Progenitor cell of endocrine pancreas (in vitro differentiated cells): Measurements from ENCODE around the gene MBNL2. TPM values are rescaled to one million over a fixed set of nuclear protein-coding genes. Genes with fewer than 3 reads are reported as not detected.

ENCODE experiments used
- DNase-seq: peaks from one replicate; pipeline ENCODE4 v3.0.0; 2021; ENCODE audit warnings: low spot score; ENCODE audit not compliant: unreplicated experiment
- H3K27ac Mint-ChIP-seq: 2 replicates; pipeline ENCODE4 v1.8.0; 2021; ENCODE audit warnings: mild to moderate bottlenecking, moderate library complexity, mixed read lengths
- H3K27me3 Mint-ChIP-seq: 2 replicates; pipeline ENCODE4 v1.8.0; 2021; ENCODE audit warnings: mixed read lengths
- H3K36me3 Mint-ChIP-seq: 2 replicates; pipeline ENCODE4 v1.8.0; 2022; ENCODE audit warnings: mixed read lengths; ENCODE audit not compliant: insufficient read depth
- H3K4me1 Mint-ChIP-seq: 2 replicates; pipeline ENCODE4 v1.8.0; 2021; ENCODE audit warnings: low read depth, mixed read lengths
- H3K4me3 Mint-ChIP-seq: 2 replicates; pipeline ENCODE4 v1.8.0; 2021; ENCODE audit warnings: low read depth, mild to moderate bottlenecking, moderate library complexity, mixed read lengths
- H3K9me3 Mint-ChIP-seq: 2 replicates; pipeline ENCODE4 v1.8.0; 2021; ENCODE audit warnings: low read depth, mixed read lengths
- total RNA-seq: library from RNA; stranded (reverse); gene quantifications from 2 replicates; pipeline ENCODE4 v1.2.1, GENCODE V29; 2021
- TF ChIP-seq, protein P1 (sequence below): fragments of 200-600 bp; sonication (generic); IDR thresholded peaks from one replicate; pipeline ENCODE4 v1.5.0; 2021; ENCODE audit warnings: antibody characterized with exemption, mild to moderate bottlenecking; ENCODE audit not compliant: unreplicated experiment

Gene MBNL2
- total RNA-seq, 1 donor from 2014 or later, result 51.3 TPM

DNA sequence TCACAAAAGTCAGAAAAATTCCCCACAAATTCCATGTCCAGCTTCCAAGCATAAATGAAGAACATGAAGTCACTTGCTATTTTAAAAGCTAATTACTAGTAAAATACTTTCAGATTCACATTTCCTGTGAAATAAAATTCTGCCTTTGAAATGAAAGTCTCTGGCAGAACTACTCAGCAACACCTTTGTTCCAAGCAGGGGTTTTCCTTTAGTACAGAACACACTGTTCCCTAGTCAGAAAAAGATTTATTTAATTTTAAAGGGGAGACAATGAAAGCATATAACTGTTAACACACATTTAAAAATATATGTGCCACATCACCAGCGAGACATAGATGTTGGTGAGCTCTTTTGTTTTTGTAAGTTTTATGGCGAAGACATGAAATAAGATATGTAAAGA is 185.4 kb downstream of the MBNL2 start:
- no peaks in the 10 kb centered on the region for H3K27me3 Mint-ChIP-seq
- TF ChIP-seq, protein P1, sequence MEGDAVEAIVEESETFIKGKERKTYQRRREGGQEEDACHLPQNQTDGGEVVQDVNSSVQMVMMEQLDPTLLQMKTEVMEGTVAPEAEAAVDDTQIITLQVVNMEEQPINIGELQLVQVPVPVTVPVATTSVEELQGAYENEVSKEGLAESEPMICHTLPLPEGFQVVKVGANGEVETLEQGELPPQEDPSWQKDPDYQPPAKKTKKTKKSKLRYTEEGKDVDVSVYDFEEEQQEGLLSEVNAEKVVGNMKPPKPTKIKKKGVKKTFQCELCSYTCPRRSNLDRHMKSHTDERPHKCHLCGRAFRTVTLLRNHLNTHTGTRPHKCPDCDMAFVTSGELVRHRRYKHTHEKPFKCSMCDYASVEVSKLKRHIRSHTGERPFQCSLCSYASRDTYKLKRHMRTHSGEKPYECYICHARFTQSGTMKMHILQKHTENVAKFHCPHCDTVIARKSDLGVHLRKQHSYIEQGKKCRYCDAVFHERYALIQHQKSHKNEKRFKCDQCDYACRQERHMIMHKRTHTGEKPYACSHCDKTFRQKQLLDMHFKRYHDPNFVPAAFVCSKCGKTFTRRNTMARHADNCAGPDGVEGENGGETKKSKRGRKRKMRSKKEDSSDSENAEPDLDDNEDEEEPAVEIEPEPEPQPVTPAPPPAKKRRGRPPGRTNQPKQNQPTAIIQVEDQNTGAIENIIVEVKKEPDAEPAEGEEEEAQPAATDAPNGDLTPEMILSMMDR, result no peak
- no peaks in the 10 kb centered on the region for H3K36me3 Mint-ChIP-seq

DNA sequence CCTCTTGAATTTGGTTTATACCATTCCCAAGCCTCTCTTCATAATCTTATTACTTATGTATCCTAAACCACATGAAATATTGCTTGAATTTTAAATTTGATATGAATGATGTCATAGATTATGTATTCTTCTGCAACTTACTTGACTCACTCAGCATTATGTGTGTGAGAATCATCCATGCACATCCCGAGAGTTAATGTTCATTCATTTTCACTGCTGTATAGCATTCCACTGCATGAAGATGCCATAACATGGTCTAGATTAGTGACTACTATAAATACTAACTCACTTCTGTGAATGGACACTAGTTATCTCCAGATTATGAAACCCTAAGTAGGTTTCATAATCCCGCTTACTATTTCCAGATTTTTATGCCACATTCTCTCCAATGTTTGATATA is 186.8 kb downstream of the MBNL2 start:
- Mint-ChIP-seq H3K27me3 (no peaks in the 10 kb centered on the region), H3K4me3 (no peak overlapping the region), H3K4me1 (no peaks in the 10 kb centered on the region), H3K27ac (no peak overlapping the region), H3K9me3 (no peaks in the 10 kb centered on the region), H3K36me3 (no peaks in the 10 kb centered on the region)
- DNase-seq, result no peak
- TF ChIP-seq, protein P1, result no peak

More for the DNA sequence above, 185.4 kb downstream of the MBNL2 start:
- H3K4me3 Mint-ChIP-seq, result no peak overlapping the region
- no peaks in the 10 kb centered on the region for H3K4me1 Mint-ChIP-seq
- DNase-seq, result no peak
- H3K27ac Mint-ChIP-seq, result no peak overlapping the region
- no peaks in the 10 kb centered on the region for H3K9me3 Mint-ChIP-seq

DNA sequence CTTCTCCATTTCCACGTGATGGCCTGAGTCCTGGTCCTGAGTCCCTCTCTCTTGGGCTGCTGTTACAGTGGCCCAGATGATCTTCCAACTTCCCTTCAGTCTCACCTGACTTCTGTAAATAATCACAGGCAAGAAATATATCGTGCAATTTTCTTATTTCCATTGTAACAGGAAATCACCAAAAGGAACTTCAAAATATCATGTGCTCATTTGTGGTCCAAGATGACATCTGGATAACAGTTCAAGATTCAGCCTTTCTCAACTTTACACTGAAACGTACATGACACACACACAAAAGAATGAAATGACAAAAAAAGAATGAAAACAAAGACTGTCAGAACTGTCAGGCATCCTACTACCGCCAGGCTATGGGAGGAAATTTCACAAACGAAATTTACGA is 189.9 kb downstream of the MBNL2 start:
- Mint-ChIP-seq H3K27me3 (no peaks in the 10 kb centered on the region), H3K4me1 (peaks cover 5% of the 10 kb centered on the region), H3K9me3 (no peaks in the 10 kb centered on the region), H3K27ac (no peak overlapping the region), H3K4me3 (no peak overlapping the region), H3K36me3 (no peaks in the 10 kb centered on the region)
- TF ChIP-seq, protein P1, result no peak
- DNase-seq, result no peak

DNA sequence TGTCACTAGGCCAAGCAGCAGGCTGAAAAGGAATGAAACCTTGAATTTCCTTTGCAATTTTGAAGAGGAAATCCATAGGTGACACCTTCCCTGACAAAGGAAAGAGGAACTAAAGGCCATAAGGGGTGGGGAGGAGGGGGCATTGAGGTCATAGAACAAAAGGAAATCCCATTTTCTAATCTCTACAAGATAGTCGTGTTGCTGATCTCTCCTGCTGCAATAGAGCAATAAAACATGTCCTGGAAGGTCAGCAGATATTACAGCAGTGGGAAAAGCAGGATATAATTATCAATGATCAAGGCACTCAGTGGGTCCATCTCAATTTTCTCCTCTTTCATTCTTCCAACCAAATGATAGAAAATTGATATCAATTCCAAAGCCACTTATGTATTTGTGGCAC is 191.6 kb downstream of the MBNL2 start:
- TF ChIP-seq, protein P1, result no peak
- Mint-ChIP-seq H3K9me3 (no peaks in the 10 kb centered on the region), H3K4me3 (no peak overlapping the region), H3K4me1 (peaks cover 7% of the 10 kb centered on the region), H3K27ac (no peak overlapping the region), H3K36me3 (no peaks in the 10 kb centered on the region), H3K27me3 (no peaks in the 10 kb centered on the region)
- no peak for DNase-seq

DNA sequence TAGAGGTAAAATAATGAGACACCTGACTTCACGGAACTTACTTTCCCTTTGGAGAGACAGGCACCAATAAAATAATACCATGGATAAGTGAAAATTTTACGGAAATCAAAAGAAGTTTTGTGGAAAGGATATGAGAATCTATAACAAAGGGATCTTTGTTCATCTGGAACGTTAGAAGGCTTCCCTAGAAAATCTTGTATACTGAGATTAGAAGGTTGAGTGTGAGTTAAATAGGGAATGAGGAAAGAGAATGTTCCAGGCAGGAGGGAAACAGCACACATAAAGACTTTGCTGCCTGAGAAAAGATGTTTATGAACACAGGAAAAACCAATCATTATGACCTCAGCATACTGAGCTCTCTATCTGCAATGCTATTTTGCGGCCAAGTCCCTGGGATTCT is 192.3 kb downstream of the MBNL2 start:
- no peaks in the 10 kb centered on the region for H3K9me3 Mint-ChIP-seq
- H3K36me3 Mint-ChIP-seq, result no peaks in the 10 kb centered on the region
- TF ChIP-seq, protein P1, result no peak
- peaks cover 7% of the 10 kb centered on the region for H3K4me1 Mint-ChIP-seq
- H3K27ac Mint-ChIP-seq, result peak overlapping the region; percentile 14
- H3K4me3 Mint-ChIP-seq, result no peak overlapping the region
- DNase-seq, result no peak
- no peaks in the 10 kb centered on the region for H3K27me3 Mint-ChIP-seq
